Activated T-cell treated with anti-CD3 and anti-CD28 coated beads for 1 hour (primary cell): ENCODE measurements around the gene DDAH1.

Source experiments
- DNase-seq: peaks from one replicate; pipeline ENCODE4 v3.0.0-alpha.2; 2020; ENCODE audit warnings: low read depth

The DDAH1 gene

DNA sequence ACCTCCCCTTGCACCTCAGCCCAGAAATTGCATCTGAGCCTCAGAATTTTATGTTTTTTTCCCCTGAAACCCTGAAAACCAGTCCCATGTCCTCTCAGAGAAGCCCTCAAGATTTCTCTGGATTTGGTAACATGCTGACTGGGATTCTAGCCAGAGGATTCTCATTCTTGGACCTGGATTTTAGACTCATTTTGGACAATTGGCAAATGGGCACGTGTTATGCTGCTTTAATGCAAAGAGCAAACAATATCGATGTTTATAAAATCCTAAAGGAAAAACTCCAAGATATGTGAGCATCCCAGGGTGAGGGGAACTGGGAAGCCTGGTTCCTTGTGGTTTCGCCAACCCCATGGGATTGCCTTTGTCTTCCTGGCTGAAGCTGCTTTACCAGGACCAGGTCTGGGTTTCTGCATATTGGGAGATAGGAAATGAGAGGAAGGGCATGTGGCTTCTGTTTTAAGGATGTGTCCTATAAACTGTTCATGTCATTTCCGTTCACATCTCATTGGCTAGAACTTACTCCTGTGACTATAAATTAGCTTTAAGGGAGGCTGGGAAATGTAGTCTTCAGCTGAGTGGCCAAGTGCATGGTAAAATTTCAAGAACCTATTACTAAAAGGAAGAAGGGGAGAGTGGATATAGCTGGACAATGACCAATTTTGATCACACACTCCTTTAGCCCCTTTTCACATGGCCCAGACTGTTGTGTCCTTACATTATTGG is 161.4 kb downstream of the DDAH1 start:
- no peak for DNase-seq

GRCh38 chr1:85300140-85300539 is 164.8 kb downstream of the DDAH1 start:
- DNase-seq: no peak

GRCh38 chr1:85297855-85298629 is 166.9 kb downstream of the DDAH1 start:
- peak; percentile 16 for DNase-seq

DNA sequence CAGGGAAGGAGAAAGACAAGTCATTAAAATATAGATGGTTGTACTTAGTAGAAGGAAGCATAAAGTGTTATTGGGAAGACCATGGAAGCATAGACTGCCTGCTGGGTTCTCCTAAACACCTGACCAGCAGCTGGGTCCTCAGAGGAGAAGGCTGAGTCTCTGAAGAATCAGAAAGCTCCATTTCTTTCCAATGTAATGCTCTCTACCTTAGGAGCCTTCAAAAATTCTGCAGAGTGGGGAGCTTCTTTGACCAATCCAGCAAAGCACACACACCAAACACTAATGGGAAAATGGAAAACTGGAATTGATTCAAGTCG is 167.5 kb downstream of the DDAH1 start:
- DNase-seq: no peak

GRCh38 chr1:85296980-85297379 is 168.0 kb downstream of the DDAH1 start:
- DNase-seq: no peak

- no peak for DNase-seq
Observed at GRCh38 chr1:85295654-85296053, 169.3 kb downstream of the DDAH1 start.

GRCh38 chr1:85295006-85295431 is 169.9 kb downstream of the DDAH1 start:
- DNase-seq: no peak

- no peak for DNase-seq
Observed at GRCh38 chr1:85290826-85291225, 174.1 kb downstream of the DDAH1 start.

- no peak for DNase-seq
Observed at GRCh38 chr1:85289848-85290335, 175.1 kb downstream of the DDAH1 start.

- no peak for DNase-seq
Observed at GRCh38 chr1:85289207-85289847, 175.6 kb downstream of the DDAH1 start.

DNA sequence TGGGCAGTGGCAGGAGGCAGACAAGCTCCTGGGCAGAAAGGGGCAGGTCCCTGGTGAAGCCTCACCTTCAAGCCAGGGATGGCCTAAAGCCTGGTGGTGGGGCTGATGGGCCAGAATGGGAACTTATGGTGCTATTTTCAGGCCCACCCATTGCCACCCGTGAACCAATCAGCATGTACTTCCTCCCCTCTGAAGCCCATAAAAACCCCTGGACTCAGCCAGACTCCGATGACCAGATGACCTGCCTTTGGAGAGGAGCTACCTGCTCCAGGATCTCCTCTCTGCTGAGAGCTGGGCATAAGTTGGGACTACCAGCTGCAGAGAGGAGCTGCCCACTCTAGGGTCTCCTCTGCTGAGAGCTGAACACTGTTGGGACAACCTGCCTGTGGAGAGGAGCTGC is 180.8 kb downstream of the DDAH1 start:
- DNase-seq: no peak

DNA sequence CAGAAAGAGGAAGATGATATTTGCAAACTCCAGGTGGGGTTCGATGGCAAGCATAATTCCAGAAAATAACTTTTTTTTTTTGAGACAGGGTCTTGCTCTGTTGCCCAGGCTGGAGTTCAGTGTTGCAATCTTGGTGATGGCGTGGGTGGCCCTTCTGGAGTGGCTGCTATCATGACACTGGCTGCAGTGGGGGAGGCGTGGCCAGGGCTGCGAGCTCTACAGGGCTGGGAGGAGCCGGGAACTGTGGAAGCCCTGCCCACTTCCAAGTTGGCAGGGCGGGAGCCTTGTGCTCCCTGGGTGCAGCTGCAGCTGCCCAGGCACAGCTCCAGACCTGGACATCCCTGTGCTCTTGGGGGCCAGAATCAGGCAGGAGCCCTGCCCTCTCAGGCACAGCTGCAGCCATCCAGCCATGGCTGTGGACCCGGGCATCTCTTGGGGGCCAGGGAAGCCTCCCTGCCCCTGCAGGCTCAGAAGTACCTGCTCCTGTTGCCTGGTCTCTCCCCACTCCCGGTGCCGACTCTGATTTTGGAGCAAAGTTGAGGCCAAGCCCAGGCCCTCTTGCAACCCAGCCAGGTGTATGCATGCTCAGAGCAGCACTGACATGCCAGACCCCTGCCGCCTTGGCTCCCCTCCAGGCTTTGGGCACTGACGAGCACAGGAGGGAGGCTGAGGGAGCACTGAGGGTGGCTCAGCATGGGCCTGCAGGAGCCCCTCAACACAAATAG is 181.3 kb downstream of the DDAH1 start:
- DNase-seq: no peak

GRCh38 chr1:85282424-85282823 is 182.5 kb downstream of the DDAH1 start:
- DNase-seq: no peak

DNA sequence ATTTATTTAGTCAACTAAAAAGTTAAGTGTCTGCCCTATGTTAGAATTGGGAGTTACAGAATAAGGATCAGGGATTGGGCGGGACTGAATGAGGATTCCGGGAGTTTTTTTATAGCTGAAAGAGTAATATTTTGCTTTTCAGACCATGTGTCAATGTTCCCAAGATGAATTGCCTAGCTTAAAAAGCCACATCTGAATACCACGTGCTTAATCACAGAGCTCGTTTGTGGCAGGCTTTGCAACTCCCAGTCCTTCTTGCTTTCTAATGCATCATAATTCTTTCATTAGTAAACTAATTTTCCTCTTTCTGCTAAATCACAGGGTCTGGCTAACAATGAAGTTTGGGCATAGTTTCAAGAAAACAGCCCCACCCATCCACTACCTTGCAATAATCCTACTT is 184.3 kb downstream of the DDAH1 start:
- DNase-seq: no peak

GRCh38 chr1:85279458-85280080 is 185.4 kb downstream of the DDAH1 start:
- no peak for DNase-seq

GRCh38 chr1:85278853-85279314 is 186.1 kb downstream of the DDAH1 start:
- no peak for DNase-seq

- DNase-seq: no peak
Observed at GRCh38 chr1:85277802-85278201, 187.2 kb downstream of the DDAH1 start.

DNA sequence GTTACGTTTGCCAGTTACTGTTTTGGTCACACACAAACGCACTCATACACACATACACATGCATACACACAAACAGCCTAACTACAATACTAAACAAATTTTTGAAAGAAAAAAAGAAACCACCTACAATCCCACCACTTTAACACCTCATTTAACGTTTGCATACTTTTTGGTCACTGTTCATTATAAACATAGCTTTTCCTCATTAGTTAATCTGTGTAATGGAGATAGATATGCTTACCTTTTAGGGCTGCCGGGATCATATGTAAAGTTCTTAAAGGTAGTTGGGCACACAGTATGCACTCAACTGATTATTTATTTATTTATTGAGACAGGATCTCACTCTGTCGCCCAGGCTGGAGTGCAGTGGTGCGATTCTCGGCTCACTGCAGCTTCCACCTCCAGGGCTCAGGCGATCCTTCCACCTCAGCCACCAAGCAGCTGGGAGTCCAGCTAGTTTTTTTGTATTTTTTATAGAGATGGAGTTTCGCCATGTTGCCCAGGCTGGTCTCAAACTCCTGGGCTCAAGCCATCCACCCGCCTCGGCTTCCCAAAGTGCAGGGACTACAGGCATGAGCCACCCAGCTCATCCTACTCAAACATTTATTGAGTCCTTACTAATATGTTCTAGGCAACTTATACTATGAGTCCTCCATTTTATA is 187.8 kb downstream of the DDAH1 start:
- DNase-seq: no peak

- peak; percentile 93 for DNase-seq
Observed at GRCh38 chr1:85276215-85276977, 188.6 kb downstream of the DDAH1 start, which contains the start of gene BCL10. Gene BCL10, minus strand, starts transcription at chr1:85276632. Its CDS starts 280 bp downstream, at chr1:85276352.

GRCh38 chr1:85275701-85276214 is 189.2 kb downstream of the DDAH1 start:
- no peak for DNase-seq
